HG03342 (cell line): Measurements from ENCODE around the gene MPV17.
"Not testable (repeated sequence)": the region's sequence is repeated elsewhere in the genome, so short reads cannot be mapped to it uniquely, and the experiment has no call there.

Source experiments
- ATAC-seq: cut with Tn5 transposase; IDR thresholded peaks from one replicate; pipeline ENCODE4 v1.9.1; 2021; ENCODE audit warnings: mild to moderate bottlenecking, moderate library complexity; ENCODE audit not compliant: unreplicated experiment

MPV17 gene

DNA sequence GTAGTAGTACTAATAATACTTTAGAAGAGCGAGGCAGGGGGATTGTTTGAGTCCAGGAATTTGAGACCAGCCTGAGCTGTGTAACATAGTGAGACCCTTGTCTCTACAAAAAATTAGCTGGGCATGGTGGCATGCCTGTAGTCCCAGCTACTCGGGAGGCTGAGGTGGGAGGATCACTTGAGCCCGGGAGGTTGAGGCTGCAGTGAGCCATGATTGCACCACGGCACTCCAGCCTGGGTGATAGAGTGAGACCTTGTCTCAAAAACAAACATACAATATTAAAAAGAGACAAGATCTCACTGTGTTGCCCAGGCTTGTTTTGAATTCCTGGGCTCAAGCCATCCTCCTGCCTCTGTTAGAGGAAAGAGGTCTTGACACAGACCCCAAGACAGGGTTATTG, 22.3 kb downstream of the MPV17 start:
- ATAC-seq: not testable (repeated sequence)

DNA sequence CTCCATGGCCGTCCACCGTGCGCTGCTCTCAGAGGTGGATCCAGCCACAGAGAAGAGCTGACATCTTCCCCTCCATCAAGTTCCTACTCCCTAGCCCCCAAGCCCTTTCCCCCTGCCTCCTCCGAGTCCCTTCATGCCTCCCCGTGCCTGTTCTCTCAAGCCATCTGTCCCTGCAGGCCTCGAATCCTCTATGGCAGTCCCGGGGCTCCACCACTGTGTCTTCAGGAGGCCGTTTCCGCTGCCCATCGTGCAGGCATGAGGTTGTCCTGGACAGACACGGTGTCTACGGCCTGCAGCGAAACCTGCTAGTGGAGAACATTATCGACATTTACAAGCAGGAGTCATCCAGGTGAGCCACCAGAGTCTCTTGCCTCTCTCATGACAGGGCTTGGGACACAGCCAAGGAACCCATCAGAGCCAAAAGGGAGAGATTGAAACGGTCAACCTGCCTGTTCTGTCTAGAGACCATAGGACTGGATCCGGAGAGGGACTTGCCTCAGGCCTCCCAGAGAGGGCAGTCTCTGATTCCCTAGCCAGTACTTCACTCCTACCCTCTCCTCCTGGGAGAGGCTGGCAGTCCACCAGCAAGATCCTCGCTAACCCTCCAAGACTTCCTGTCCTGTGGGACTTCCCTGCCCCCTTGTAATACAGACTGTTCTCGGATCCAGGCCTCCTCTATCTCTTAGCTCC, 24.4 kb downstream of the MPV17 start:
- no peak for ATAC-seq

DNA sequence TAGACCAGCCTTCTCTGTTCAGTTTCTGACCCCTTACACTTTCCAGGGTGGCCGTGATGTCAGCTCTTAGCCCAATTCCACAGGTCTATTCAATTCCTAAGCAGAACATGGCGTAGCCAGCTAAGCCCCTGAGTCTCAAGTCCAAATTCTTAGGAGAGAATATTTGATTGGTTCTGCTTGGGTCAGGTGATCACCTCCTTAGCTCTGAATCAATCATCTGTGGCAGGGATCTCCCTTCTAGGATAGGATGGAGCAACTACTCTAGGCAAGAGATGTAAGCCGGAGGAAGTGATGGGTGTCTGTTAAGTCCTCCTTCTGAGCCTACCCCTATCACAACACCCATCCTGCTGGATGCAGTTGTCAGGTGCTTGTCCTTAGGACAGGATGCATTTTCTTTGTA, 25.7 kb downstream of the MPV17 start:
- no peak for ATAC-seq

DNA sequence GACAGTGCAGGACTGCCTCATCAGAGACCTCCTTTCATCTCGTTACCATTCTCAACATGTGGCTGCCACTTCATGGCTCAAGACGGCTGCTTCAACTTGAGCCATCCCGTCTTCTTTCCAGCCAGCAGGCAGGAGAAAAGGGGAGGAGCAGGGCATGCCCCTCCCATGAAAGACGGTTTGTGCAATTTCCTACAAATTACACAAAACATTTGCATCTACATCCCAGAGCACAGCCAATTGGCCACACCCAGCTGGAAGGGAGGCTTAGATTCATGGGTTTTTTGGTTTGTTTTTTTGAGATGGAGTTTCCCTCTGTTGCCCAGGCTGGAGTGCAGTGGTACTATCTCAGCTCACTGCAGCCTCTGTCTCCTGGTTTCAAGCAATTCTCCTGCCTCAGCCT, 26.4 kb downstream of the MPV17 start:
- no peak for ATAC-seq

DNA sequence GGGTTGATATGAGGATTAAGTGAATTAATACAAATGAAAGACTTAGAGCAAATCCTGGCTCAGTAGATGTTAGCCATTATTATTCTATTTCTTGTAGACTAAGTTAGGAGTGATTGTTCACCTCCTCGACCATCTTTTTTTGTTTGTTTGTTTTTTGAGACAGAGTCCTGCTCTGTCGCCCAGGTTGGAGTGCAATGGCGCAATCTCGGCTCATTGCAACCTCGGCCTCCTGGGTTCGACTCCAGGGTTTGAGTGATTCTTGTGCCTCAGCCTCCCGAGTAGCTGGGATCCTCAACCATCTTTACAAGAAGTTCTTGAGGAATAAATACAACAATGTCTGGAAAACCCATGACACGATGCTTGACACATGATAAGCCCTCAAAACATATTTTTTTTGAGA, 28.0 kb downstream of the MPV17 start:
- ATAC-seq: no peak

DNA sequence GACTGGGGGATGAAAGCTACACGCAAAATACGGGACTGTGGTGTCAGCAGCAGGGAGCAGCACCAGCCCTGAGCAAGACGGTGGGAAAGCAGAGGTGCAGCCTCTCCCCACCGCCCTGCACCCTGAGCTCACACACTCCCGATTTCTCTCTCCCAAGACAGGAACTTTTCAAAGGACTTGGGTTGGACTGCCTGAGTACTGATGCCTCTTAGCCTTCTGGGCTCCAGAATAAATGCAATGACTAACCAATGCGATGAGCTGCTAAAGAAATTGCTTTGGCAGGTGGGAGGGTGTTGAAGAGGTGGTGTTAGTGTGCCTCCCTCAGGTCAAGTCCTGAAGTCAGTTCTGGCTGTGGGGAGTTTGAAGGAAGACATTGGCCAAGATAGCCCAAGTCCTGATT, 31.0 kb downstream of the MPV17 start:
- no peak for ATAC-seq

DNA sequence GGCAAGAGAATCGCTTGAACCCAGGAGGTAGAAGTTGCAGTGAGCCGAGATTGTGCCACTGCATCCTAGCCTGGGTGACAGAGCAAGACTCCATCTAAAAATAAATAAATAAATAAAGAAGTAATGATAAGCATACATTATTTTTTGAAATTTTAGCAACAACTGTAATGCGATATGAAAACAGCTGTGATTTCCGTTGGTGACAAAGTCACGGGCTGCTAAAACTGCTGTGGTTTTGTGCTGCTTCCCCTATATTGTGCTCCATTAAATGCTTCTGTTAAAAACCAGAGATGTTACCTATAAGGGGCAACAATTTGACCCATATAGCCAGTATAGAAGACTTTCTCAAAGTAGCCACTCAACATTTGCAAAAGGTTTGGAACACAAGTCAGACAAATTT, 32.3 kb downstream of the MPV17 start:
- ATAC-seq: no peak

DNA sequence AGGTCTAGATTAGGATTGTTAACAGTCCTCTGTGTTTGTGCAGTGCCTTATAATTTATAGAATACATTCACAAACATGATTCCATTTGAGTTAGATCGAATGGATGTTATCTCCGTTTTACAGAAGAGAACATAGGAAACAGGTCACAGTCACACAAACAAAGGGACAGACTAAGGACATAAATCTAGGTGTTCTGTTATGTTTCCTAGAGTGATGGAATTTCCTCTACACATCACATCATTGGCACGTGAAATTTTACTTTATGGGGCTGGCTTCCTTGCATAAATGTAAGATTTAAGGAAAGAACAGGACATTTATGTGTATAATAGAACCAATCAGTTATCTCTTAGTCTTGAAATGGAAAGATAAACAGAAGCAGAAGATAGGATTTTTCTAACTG, 34.3 kb downstream of the MPV17 start:
- no peak for ATAC-seq

DNA sequence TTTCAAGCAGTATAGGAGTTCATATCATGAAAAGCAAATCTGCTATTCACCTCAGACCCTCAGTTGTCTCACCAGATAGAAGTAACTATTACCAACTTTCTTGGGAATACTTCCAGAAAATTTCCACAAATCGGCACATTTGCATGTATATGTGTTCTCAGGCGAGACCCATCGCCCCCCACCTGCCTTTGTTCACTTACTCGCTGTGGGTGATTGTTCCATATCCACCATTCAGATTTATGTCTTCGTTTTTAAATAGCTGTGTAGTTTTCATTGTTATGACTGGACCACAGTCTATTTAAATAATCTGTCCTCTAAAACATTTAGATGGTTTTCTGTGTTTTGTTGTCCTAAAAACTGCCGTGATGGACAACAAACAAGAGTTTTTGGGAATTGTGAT, 37.4 kb downstream of the MPV17 start:
- ATAC-seq: no peak

DNA sequence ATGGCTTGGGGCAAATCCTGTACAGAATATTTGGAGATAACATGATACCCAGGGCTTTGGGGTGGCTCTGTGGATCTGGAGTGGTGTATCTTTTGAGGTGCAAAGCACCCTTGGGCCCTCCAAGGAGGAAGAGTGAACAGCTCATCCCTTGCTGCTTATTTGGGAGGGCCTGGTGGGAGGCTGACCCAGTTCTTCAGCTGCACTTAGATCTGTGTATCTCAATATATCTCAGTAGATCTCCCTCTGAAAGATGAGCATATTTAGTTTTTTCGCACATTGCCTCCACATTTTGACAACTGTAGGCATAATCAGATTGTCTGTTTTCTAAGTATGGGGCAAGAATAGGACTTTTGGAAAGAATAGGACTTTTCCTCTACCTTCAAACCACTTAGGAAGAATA, 37.9 kb downstream of the MPV17 start:
- no peak for ATAC-seq

DNA sequence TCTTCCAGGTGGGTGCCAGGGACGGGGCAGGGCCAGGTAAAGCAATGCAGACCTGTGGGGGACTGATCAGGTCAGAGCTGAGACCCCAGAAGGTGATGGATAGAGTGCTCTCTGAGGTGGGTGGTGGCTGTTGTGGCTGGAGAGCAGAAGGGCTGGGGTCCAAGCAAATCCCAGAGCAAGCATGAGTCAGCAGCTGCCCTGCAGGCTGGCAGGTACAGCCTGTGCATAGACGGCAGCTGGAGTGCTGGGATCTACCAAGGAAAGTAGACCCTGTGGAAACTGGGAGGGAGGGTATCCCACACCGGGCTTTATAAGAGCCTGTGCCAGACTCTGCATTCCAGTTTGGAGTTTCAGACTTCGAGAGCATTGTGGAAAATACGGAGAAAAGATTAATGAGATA, 40.0 kb downstream of the MPV17 start:
- no peak for ATAC-seq

DNA sequence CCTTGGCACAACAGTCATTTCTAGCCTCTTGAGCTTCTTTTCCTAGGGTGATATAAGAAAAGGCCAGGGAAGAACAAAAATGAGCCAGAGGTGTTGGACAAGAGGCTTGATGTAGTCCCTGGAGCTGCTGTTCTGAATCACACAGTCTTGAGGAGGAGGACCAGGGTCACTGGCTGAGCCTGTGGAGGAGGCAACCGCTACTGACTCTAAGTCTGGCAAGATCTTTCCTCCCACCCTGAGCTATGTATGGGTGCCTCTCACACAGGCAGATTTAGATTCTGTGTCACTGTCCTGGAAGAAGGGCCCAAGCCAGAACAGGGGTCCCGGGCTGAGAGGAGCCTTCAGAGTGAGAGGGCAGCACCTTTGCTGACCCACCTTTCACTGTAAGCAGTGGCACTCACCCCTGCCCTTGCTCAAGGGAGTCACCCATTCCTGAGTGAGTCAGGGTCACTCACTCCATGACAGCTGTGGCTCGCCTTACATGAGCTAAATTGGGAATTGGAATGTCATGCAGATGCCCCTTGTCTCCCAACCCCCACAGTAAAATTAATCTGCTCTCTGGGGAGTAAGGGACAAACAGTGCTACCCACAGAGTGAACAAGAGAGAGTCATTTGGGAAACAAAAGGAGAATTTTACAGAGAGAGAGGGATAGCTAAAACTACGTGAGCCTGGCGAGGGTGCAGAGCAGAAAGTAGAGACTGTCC, 40.9 kb downstream of the MPV17 start, which contains the start of gene TRIM54:
TSS of gene TRIM54 (plus strand) at position 575 of the 705 bp plus-strand sequence. CDS start 303 bp downstream, outside the sequence.
- no peak for ATAC-seq

DNA sequence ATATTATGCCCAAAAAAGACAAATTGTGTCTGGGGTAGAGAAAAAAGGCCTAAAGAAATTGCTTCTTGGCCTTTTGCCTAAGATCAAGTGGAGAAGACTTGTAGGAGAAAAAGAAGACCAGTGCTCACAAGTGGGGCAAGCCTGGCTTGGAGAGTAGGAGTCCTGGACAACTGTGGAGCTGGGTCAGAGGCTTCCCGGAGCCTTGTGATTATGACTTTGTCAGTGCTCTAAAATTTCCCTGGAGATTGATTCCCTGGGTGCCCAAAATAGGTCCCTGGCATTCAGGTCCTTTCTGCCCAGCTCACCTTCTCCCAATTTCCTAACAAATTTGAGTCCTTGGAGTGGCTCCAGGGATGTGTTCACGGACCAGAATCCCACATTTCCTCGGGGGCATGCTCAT, 41.5 kb downstream of the MPV17 start:
- ATAC-seq: no peak

DNA sequence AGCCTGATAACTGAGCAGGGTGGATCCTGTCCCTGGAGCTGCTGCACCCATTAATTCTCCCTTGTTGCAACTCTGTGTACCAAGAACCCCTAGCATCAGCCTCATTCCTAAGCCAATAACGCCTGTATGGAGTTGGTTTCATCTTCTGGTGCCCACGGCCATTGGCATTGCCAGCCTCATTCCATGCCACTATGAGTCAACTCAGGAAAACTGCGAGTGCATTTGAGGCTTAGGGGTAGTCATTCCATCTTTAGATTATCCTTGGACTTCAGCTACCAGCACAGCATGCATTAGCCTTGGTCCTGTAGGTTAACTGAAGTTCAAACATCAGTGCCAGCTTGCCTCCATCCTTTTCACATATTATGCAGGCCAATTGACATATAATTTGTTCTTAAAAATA, 42.1 kb downstream of the MPV17 start:
- no peak for ATAC-seq

DNA sequence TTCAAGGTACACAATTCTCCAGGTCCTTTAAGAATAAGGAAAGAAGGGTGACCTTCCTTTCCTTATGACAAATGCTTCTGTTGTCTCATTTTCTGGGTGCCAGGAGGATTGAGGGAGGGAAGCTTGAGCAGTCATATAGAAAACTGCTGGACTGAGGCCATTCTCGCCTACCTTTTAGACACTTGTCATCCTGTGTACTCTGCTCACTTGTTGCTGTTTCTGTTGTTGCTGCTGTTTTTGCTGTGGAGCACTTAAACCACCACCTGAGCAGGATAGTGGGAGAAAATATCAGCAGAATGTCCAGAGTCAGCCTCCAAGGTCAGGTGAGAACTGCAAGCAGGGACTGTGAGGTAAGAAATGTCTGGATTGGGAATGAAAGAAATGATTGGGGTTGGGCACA, 44.9 kb downstream of the MPV17 start:
- ATAC-seq: no peak

DNA sequence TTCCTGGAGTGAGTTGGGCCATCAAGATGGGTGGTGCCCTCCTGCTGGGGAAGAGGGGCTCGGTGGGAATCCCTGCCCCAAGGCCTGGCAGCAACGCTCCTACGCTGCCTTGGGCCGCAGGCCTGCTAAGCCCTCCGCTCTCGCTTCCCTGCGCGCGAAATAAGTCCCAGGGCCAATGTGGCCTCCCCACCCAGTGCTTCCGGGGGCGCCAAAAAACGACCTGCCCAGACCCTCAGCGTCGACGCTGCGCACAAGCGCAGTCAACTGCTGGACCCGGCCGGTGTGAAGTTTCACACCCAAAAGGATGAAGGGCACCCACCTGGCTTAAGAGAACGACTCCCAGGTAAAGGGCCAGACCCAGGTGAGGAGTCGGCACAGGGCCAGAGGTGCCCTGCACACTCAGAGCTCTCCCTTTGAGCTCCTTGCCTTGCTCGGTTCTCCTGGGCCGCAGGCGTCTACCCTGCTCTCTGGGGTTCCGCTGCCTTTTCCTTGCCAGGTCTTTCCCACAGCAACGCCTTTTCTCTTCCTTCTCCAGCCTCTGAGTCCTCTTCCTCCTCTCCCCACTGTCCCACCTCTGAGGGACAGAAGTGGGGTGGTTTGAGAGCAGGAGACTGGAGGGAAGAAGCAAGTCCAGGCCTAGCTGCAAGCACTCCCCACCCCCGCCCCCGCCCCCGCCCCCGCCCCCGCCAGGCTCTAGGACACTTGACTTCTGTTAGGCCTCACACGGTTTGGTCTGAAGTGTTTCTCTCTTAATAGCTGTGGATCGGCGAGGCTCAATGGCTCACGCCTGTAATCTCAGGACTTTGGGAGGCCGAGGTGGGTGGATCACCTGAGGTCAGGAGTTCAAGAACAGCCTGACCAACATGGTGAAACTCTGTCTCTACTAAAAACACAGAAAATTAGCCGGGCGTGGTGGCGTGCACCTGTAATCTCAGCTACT, 47.4 kb downstream of the MPV17 start, which contains the start of gene DNAJC5G:
TSS of gene DNAJC5G (plus strand) at position 223 of the 940 bp plus-strand sequence. CDS start 1,296 bp downstream, outside the sequence.
- ATAC-seq: no peak

DNA sequence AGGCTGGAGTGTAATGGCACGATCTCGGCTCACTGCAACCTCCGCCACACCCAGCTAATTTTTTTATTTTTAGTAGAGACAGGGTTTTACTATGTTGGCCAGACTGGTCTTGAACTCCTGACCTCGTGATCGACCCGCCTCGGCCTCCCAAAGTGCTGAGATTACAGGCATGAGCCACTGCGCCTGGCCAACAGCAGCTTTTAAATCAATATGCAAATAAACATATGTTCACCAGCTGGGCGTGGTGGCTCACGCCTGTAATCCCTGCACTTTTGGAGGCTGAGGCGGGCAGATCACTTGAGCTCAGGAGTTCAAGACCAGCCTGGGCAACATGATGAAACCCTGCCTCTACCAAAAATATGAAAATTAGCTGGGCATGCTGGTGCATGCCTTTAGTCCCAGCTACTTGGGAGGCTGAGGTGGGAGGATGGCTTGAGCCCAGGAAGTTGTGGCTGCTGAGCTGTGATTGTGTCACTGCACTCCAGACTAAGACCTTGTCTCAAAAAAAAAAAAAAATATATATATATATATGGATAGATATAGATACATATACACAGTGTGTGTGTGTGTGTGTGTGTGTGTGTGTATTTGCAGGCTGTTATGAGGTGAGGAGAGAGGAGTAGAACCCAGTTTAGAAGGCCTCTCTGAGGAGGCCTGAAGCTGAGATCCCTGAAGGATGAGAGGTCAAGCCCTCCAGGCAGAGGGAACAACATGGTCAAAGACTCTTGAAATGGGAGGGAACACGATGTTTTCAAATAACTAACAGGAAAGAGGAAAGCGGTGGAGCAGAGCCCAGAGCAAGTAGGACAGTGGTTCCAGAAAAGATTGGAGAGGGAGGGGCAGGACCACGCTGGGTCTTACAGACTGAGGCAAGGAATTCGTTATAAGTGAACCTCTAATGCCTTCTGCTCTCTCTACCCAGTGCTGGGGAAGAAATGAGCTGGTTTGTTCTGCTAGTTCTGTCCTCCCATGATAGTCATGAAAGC, 50.1 kb downstream of the MPV17 start:
- not testable (repeated sequence) for ATAC-seq

DNA sequence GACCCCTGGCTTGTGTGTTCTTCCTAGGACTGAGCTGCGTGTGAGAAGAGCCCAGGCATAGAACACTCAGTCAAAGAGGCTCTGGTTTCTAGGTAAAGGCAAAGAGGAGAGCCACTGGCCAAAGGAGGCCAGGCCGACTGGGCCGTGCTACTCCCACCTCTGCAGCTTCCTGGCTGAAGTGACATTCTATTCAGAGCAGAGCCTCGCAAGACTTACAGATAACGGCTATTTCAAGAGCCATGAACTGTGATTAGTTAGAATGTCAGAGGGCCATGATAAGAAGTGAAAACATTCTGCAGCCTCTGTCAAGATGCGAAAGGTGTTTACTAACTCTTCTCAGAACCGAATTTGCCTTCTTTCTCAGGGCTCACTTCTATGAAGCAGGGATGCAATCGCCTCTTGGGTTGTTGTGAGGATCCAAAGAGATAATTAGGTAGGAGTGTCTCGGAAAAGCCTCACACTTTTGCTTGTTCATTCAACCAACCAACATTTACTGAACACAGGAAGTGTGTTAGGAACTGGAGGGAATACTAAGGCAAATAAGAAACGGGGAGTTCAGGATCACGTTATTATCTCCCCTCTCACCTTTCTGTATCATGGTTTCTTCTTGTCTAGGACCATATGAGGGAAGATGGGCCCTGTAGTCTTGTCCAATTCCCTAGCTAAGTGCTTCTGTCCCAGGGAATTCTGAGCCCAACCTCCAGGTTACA, 51.1 kb downstream of the MPV17 start:
- no peak for ATAC-seq

DNA sequence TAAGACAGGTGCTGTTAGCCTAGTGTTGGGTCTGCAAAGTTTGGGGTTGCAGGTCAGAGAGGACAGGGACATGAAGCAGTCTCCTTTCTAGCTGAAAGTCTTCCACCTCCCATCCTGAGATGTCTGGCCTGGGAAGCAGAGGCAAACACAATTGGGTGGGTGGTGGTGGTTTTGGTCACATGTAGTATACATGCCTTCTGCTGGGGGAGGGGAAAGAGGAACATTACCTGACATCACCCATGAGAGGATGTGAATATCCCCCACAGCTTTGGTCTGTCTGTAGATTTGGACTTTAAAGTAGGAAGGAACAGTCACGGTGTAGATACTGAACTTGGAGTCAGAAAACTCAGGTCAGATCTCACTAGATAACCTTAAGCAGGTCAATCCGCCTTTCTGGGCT, 52.2 kb downstream of the MPV17 start:
- no peak for ATAC-seq

DNA sequence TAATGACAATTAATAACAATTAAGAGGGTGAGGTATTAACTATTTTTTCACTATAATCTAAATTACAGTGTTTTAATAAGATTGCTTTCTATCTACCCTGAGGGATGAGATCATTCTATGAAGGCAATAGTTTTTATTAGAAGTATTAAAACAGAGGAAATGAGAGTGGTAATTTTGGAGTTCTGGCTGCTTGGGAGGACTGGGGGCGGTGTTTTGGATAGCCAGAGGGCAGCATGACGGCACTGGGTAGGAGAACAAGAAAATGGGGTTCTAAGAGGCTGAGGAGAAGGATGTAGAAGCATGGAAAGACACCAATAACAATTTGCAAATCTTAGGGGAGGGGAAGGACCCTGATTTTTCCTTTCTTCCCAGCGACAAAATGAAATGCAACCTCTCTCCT, 52.8 kb downstream of the MPV17 start:
- no peak for ATAC-seq
